SH-SY5Y (cell line): Measurements from ENCODE around the gene TBCA.

Experiments
- GATA2 ChIP-seq: IDR thresholded peaks from 2 replicates; pipeline ENCODE4 v1.6.1; 2011; ENCODE audit warnings: mild to moderate bottlenecking, low read depth, low read length
- GATA3 ChIP-seq: IDR thresholded peaks from 2 replicates; pipeline ENCODE4 v1.6.1; 2011; ENCODE audit warnings: low read depth, mild to moderate bottlenecking, low read length, moderate library complexity

DNA sequence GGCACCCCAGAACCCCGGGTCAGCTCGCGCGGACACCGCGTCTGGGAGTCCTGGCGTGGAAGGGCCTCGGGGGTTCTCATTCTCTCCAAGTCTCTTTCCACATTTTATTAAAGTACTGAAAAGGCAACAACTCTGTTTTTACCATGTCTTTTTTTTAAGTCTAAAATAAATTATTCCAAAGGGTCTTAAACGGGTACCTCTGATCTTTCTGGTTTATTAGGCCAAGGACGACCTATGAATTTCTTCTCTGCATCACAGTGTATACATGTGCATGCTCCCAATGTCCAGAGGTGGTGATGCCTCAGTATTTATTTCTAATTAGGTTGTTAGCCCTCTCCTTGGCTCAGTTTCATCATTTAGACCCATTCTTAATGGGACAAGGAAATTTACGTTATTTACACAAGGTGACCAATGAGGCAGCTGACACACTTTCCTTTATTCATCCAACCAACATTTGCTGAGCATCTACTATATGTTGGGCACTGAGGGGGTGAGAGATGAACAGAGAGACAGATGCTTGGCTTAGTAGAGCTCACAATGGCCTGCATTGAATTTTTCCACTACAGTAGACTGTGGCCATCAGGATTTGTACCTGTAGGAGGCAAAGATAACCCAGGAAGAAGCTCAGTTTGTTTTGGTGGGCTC, 130.0 kb downstream of the TBCA start:
- no peak for TF ChIP-seq GATA2
- TF ChIP-seq GATA3, result no peak
